Dedifferentiated amniotic fluid mesenchymal stem cell (primary cell): ENCODE results near the gene LONP1.
"Not testable (repeated sequence)": the region's sequence is repeated elsewhere in the genome, so short reads cannot be mapped to it uniquely, and the experiment has no call there.

Experiments
- DNase-seq: peaks from one replicate; pipeline ENCODE4 v3.0.0-alpha.2; 2016; ENCODE audit errors: extremely low spot score

LONP1 gene

DNA sequence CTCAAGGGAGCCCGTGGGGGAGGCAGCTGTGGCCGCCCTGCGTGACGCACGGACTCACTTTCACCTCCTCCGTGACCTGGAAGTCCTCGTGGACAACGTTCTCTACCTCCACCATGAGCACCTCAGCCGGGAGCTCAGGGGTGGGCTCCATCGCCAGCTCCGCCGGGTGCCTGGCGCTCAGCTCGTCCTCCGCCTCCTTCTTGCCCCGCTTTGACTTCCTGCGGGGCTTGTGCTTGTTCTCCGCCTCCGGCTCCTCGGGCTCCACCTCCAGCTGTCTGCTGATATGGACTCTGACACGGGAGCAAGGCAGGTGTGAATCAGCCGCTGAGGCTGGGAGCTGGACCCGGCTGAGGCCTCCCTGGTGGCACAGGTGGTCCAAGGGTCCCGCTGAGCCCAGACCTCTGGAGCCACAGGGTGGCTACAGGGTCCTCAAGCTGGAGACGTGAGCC is 8.2 kb downstream of the LONP1 start:
- no peak for DNase-seq

- no peak for DNase-seq
Measured at GRCh38 chr19:5711025-5711424, 8.9 kb downstream of the LONP1 start.

DNA sequence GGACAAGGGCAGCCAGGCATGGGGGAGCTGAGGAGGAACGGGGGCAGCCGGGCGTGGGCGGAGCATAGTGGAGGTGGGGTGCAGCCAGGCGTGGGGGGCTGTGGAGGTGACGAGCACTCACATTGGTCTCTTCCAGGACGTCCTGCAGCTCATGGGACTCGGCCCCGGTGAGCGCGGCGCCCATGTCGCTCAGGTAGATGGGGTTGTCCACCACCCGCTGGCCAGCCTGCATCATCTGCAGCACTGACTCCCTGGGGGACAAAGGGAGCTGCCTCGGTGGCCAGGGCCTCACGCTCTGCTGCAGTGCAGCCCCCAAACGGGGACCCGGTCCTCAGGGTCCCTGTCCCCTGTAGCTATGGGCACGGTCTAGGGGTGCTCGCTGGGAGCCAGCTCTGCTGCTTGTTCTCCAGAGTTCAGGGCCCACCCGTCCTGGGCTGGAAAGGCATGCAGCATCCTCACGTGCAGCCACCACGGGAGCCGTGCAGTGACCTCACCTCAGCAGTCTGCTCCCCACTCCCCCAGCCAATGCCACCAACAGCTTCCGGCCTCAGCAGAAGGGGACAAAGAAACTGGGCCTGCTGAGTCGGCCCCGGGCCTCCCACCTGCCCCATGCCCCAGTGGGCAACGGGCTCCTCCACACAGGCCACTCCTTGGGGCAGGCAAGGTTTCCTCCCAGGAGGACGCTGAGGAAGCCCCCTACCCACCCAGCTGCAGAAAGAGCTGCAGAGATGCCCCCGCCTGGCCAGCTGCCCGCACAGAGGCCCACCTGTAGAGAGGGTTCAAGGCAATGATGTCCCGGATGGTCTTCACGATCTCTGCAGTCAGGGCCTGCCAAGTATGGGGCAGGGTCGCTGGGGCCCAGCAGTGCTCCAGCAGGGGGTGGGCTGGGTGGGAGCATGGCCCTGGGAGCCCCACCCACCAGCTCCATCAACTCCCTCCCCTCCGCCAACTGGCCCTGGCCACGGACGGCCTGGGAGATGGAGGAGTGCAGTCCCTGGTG is 12.1 kb downstream of the LONP1 start:
- DNase-seq, result no peak

- no peak for DNase-seq
Measured at GRCh38 chr19:5706876-5707573, 12.9 kb downstream of the LONP1 start.

DNA sequence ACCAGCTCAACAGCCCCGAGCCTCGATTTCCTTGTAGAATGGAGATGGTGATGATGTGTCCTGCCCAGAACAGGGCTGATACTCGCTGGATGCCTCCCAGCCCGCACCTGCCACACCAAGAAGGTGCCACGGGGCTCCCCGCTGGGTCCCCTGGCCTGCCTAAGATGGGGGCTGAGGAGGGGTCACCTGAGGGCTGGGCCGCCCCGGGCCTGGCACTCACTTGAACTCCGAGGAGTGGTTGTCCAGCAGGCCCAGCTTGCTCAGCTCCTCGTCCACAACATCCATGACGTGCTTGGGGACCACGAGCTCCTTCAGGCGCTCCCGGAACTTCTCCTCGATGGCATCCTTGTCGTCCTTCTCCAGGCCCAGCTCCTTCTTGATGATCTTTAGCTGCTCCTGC is 14.4 kb downstream of the LONP1 start:
- DNase-seq, result no peak

DNA sequence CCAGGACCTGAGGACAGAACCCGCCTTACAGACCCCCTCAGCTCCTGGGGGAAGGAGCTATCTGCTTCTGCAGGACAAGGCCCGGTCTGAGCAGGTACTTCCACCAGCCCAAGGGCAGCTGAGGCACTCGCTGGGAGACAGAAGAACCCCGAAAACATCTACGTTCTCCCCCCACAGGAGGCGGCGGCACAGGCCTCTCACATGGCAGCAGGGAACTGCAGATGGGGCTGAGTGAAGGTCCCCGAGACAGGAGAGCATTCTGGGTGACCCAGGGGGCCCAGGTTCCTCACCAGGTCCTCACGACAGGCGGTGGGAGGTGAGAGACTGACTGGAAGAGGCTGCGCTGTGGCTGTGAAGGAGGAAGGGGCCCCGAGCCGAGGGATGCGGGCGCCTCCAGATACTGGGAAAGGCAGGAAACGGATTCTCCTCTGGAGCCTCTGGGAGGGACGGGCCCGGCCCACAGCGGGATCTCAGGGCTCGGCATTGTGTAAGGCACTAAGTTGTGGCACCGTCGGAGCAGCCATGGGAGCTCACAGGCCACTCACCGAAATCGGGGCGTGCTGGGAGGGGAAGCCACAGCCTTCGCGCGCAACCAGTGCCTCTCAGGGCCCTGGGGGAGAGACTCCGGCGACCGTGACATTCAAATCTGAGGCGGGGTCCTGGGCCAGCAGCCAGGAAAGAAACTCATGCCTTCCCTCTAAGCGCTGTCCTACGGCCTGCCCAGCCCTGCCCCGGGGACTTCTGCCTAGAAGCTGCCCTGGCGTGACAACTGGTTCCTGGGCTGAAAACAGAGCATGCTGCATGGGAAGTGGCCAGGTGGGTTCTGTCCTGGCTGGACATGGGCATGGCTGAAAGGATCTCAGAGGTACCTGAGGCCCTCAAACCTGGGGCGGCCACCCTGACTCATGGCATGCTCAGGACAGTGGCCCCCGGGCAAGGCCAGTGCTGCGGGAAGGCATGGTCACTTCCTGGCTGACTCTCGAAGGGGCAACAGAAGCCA is 15.8 kb downstream of the LONP1 start:
- DNase-seq, result no peak

GRCh38 chr19:5702053-5702410 is 17.9 kb downstream of the LONP1 start:
- not testable (repeated sequence) for DNase-seq

- DNase-seq, result no peak
Measured at GRCh38 chr19:5700455-5701092, 19.4 kb downstream of the LONP1 start.

- no peak for DNase-seq
Measured at GRCh38 chr19:5698635-5699422, 21.1 kb downstream of the LONP1 start.

DNA sequence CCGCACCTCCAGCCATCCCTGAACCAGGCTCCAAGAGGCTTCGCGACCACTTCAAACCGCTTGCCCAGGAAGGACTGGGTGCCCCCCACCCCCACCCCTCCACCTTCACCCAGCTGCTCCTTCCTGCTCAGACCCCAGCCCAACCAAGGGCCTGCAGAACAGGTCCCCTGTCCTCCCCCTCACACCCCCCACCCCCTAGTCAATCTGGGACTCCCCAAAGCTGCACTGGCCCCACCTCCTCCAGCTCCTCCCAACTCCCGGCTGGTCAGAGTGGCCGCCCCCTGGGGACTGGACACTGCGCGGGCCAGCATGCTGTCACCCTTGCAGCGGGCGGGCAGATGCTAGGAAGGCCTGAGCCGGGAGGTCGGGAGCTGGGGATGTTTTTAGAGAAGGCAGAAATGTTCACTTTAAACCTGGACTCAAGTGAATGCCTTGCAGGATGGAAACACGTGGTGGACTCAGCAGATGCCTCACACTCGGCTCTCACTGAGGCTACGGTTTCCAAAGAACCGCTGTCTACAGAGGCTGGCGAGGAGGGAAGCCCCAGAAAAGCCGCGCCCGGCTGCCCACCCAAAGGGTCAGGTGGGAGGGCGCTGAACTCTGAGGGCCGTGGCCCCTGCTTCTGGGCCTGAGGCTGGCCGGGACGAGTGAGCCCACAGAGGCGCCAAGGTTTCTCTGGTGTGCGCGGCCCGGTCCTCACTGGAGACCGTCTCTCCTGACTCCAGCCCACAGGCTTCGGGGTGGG is 21.9 kb downstream of the LONP1 start:
- DNase-seq, result no peak

DNA sequence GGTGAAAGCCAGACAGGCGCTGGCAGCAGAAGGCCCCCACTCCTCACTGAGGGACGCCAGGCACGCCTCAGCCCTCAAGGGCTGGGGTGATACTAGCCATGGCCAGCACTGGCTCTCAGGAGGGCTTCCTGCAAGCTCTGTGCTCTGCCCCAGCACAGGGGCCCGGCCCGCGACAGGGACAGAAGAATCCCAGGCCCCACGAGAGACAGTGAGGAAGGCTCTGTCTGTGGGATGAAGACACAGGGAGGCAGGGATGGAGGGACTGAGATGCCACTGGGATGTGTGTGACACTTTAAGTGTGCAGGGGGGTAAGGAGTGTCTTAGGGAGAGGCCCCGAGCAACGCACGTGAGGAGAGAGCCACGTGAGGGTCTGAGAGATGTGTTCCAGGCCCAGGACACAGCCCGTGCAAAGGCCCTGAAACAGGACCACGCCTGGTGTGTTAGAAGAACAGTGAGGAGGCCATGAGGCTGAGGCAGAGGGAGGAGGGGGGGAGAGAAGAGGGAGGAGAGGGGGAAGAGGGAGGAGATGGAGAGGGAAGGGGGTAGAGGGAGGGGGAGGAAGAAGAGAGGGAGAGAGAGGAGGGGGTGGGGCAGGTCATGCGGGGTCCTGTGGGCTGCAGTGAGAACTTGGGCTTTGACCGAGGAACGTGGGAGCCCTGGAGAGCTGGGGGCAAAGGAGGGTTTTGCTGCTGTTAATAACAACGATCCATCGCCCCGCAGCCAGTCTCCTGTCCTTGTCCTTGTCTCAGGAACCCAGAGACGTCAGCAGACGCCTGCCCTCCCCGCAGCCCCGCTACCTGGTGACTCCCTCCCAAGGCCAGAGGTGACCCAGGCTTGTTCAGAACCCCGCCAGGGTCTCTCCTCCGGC is 22.7 kb downstream of the LONP1 start:
- no peak for DNase-seq

GRCh38 chr19:5696196-5697021 is 23.5 kb downstream of the LONP1 start:
- DNase-seq, result no peak

- no peak for DNase-seq
Measured at GRCh38 chr19:5695649-5696195, 24.2 kb downstream of the LONP1 start.

- DNase-seq, result no peak
Measured at GRCh38 chr19:5694956-5695648, 24.8 kb downstream of the LONP1 start.

GRCh38 chr19:5694167-5694955 is 25.6 kb downstream of the LONP1 start:
- no peak for DNase-seq
